Ascending aorta (tissue), 2 donors: ENCODE data around the gene INTS2. TPM values are rescaled to one million over a fixed set of nuclear protein-coding genes. Genes with fewer than 3 reads are reported as not detected.
"Not testable (repeated sequence)": the region's sequence is repeated elsewhere in the genome, so short reads cannot be mapped to it uniquely, and the experiment has no call there.

ENCODE experiments used
- DNase-seq, 2 donors: peaks; one replicate each; pipeline ENCODE4 v3.0.0-alpha.2; 2019; ENCODE audit warnings: low spot score in 2 of 2
- H3K27ac ChIP-seq, 2 donors: fragments of 200-600 bp; sonication (generic); one replicate each; pipeline ENCODE4 v1.5.1; 2016 to 2017; ENCODE audit warnings: mild to moderate bottlenecking in 1 of 2
- H3K27me3 ChIP-seq: fragments of 200-600 bp; sonication (generic); one replicate; pipeline ENCODE4 v1.5.1; 2017
- H3K36me3 ChIP-seq, 2 donors: fragments of 200-600 bp; sonication (generic); one replicate each; pipeline ENCODE4 v1.5.1; 2016
- H3K4me1 ChIP-seq, 2 donors: fragments of 200-600 bp; sonication (generic); one replicate each; pipeline ENCODE4 v1.5.1; 2016 to 2017; ENCODE audit warnings: mild to moderate bottlenecking in 1 of 2
- H3K4me3 ChIP-seq, 2 donors: fragments of 200-600 bp; sonication (generic); one replicate each; pipeline ENCODE4 v1.5.1; 2016 to 2017; ENCODE audit warnings: mild to moderate bottlenecking in 1 of 2
- H3K9me3 ChIP-seq, 2 donors: fragments of 200-600 bp; sonication (generic); one replicate each; pipeline ENCODE4 v1.5.1; 2016
- intact Hi-C: fragments of 100-400 bp; cut with DNase I; formaldehyde crosslinking; loops from one replicate; pipeline ENCODE4 v1.15.1; 2023
- total RNA-seq: library from RNA; depleted of rRNA; stranded (reverse); fragments of >200 nt; gene quantifications from one replicate; pipeline ENCODE4 v1.1.0, GENCODE V29; 2016
- TF ChIP-seq, protein P1 (sequence below), 3 experiments: fragments of 200-600 bp in 2 of 3; fragments of 450-650 bp in 1 of 3; sonication (generic) in 2 of 3; IDR thresholded peaks; one replicate each; pipeline ENCODE4 v1.5.1; 2016 to 2019; ENCODE audit warnings: antibody characterized with exemption in 3 of 3, mild to moderate bottlenecking in 1 of 3, moderate library complexity in 1 of 3

INTS2 gene
- total RNA-seq, 1 donor from 2014 or later: 2.2 TPM

DNA sequence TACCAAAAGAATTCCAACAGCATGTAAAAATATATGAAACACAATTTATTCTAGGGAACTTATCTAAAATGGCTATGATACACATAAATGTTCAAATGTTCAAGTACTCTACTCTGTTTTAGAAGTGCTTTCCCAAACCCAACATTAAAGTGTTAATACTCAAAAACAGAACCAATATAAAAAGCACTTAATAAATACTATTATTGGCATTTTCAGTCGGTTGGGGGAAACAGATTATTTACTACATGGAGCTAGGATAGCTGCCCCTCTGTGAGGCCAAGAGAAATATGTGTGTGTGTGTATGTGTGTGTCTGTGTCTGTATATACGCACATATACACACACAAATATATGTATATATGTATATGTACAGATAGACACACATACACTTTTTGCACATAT, 32.4 kb downstream of the INTS2 start:
- H3K27ac ChIP-seq: no peak overlapping the region
- H3K9me3 ChIP-seq: no peaks in the 10 kb centered on the region
- H3K27me3 ChIP-seq: no peaks in the 10 kb centered on the region
- DNase-seq: no peak
- H3K4me1 ChIP-seq: no peaks in the 10 kb centered on the region
- peaks cover 27 to 28% of the 10 kb centered on the region in 2 donors for H3K36me3 ChIP-seq
- TF ChIP-seq, protein P1, sequence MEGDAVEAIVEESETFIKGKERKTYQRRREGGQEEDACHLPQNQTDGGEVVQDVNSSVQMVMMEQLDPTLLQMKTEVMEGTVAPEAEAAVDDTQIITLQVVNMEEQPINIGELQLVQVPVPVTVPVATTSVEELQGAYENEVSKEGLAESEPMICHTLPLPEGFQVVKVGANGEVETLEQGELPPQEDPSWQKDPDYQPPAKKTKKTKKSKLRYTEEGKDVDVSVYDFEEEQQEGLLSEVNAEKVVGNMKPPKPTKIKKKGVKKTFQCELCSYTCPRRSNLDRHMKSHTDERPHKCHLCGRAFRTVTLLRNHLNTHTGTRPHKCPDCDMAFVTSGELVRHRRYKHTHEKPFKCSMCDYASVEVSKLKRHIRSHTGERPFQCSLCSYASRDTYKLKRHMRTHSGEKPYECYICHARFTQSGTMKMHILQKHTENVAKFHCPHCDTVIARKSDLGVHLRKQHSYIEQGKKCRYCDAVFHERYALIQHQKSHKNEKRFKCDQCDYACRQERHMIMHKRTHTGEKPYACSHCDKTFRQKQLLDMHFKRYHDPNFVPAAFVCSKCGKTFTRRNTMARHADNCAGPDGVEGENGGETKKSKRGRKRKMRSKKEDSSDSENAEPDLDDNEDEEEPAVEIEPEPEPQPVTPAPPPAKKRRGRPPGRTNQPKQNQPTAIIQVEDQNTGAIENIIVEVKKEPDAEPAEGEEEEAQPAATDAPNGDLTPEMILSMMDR (IDR thresholded peaks at IDR 0.05): no peak
- intact Hi-C loops: no loop called here
- no peak overlapping the region for H3K4me3 ChIP-seq

- peaks cover 30 to 34% of the 10 kb centered on the region in 2 donors for H3K36me3 ChIP-seq
- H3K4me3 ChIP-seq, intact Hi-C loops, H3K9me3 ChIP-seq, H3K4me1 ChIP-seq, DNase-seq, H3K27me3 ChIP-seq, H3K27ac ChIP-seq: not testable (repeated sequence)
Measured at GRCh38 chr17:61894310-61894709, 33.5 kb downstream of the INTS2 start.

DNA sequence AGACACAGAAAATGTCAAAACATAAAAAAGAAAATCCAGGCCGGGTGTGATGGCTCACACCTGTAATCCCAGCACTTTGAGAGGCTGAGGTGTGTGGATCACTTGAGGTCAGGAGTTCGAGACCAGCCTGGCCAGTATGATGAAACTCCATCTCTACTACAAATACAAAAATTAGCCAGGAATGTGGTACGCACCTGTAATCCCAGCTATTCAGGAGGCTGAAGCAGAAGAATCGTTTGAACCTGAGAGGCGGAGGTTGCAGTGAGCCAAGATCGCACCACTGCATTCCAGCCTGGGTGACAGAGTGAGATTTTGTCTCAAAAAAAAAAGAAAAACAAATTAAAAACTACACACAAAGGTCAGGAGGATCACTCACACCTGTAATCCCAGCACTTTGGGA, 40.0 kb downstream of the INTS2 start:
- DNase-seq, H3K9me3 ChIP-seq, H3K4me1 ChIP-seq, H3K4me3 ChIP-seq, intact Hi-C loops, H3K27me3 ChIP-seq, H3K27ac ChIP-seq: not testable (repeated sequence)
- peaks cover 32 to 47% of the 10 kb centered on the region in 2 donors for H3K36me3 ChIP-seq

DNA sequence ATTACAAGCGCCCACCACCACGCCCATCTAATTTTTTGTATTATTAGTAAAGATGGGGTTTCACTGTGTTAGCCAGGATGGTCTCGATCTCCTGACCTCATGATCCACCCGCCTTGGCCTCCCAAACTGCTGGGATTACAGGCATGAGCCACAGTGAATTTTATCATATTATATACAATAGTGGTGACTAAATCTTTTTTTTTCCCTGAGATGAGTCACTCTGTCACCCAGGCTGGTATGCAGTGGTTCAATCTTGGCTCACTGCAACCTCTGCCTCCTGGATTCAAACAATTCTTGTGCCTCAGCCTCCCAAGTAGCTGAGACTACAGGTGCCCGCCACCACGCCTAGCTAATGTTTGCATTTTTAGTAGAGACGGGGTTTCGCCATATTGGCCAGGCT, 41.9 kb downstream of the INTS2 start:
- H3K36me3 ChIP-seq: peaks cover 33 to 51% of the 10 kb centered on the region in 2 donors
- intact Hi-C loops, H3K4me3 ChIP-seq, H3K27me3 ChIP-seq, DNase-seq, H3K27ac ChIP-seq, H3K4me1 ChIP-seq, H3K9me3 ChIP-seq: not testable (repeated sequence)

DNA sequence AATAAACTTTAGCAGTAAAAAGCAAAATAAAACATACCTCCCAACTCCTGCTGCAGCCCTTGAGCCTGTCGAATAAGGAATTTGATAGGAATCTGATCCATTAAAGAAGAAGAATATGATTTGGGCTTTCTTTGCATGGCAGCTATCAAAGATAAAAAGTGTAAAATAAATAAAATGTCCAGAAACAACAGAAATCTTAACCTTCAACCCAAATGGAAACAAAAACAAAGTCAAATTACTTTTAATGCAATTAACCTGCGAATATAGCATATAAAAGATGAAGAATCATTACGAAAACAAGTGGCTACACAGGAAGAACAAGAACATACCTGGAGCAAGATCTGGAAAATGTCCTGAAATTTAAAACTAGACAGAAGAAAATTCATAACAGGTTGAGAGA, 42.9 kb downstream of the INTS2 start:
- H3K27me3 ChIP-seq: no peaks in the 10 kb centered on the region
- no peaks in the 10 kb centered on the region for H3K9me3 ChIP-seq
- DNase-seq: no peak
- peaks cover 32 to 44% of the 10 kb centered on the region in 2 donors for H3K36me3 ChIP-seq
- TF ChIP-seq, protein P1 (IDR thresholded peaks at IDR 0.05): no peak
- H3K4me1 ChIP-seq: no peaks in the 10 kb centered on the region
- intact Hi-C loops: no loop called here
- H3K4me3 ChIP-seq: no peak overlapping the region
- no peak overlapping the region for H3K27ac ChIP-seq

DNA sequence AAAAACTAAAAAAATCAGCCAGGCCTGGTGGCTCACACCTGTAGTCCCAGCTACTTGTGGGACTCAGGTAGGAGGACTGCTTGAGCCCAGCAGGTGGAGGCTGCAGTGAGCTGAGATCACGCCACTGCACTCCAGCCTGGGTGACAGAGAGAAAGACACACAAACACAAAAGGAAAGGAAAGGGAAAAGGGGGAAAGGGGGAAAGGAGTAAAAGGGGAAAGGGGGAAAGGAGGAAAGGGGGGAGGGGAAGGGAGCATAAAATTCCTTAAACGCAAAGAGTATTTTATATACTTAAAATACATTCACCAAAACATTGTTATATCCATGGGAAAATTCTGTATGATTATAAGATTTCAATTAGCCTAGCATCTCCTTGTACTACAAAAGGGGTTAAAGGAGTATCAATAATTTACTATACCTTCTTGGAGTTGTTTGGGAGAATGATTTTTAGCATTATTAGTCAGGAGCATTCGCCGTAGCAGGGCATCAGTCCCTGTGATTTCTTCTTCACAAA, 47.1 kb downstream of the INTS2 start:
- H3K9me3 ChIP-seq: no peaks in the 10 kb centered on the region
- no peak overlapping the region for H3K4me3 ChIP-seq
- TF ChIP-seq, protein P1 (IDR thresholded peaks at IDR 0.05): no peak
- H3K27ac ChIP-seq: no peak overlapping the region
- H3K36me3 ChIP-seq: peaks cover 29 to 35% of the 10 kb centered on the region in 2 donors
- H3K4me1 ChIP-seq: no peaks in the 10 kb centered on the region
- intact Hi-C loops: no loop called here
- DNase-seq: no peak
- no peaks in the 10 kb centered on the region for H3K27me3 ChIP-seq

DNA sequence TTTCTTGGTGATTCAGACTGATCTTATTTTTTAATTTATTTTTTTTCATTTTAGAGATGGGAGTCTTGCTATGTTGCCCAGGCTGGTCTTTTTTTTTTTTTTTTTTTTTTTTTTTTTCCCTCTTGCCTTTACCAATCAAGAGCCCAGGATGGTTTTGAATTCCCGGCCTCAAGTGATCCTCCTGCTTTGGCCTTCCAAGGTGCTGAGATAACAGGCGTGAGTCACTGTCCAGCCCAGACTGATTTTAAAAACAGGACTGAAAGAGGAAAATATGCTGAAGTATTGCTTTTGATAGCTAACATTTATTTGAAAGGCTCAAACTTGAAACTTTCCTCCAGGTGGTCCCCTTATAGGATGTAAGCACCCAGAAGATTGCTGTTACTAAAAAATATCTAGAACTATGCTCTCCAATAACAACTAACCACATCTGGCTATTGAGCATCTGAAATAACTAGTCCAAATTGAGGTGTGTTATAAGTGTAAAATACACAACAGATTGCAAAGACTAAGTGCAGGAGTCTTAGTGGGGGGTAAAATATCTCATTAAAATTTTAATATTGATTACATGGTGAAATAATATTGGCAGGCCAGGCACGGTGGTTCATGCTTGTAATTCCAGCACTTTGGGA, 48.7 kb downstream of the INTS2 start:
- TF ChIP-seq, protein P1 (IDR thresholded peaks at IDR 0.05): no peak
- Histone ChIP-seq H3K27me3 (no peaks in the 10 kb centered on the region), H3K4me1 (no peaks in the 10 kb centered on the region), H3K4me3 (no peak overlapping the region), H3K27ac (no peak overlapping the region), H3K9me3 (no peaks in the 10 kb centered on the region), H3K36me3 (peaks cover 25 to 37% of the 10 kb centered on the region in 2 donors)
- intact Hi-C loops: no loop called here
- no peak for DNase-seq
